ENCODE measurements around the gene SDK1.
"Not testable (repeated sequence)": the region's sequence is repeated elsewhere in the genome, so short reads cannot be mapped to it uniquely, and the experiment has no call there.

The SDK1 gene

DNA sequence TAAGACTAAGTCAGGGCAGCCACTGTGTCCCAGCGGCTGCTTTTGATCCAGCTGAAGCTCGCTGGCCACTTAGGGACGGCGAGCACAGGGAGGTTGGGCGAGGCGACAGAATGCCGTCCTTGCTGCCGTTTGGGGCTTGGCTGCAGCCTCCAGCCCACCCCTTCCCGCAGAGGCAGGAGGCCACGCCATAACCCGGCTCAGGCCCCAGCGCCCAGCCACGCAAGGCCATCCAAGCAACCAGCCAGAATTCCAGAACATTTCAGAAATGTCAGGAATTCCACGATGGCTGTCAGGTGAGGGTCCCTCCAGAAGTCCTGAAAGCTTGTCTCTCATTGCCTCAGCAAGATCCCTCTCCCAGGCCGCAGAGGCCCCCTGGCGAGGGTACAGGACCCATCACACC is 901.9 kb downstream of the SDK1 start:
- no peak for DNase-seq (ENCODE audit: low spot score)

DNA sequence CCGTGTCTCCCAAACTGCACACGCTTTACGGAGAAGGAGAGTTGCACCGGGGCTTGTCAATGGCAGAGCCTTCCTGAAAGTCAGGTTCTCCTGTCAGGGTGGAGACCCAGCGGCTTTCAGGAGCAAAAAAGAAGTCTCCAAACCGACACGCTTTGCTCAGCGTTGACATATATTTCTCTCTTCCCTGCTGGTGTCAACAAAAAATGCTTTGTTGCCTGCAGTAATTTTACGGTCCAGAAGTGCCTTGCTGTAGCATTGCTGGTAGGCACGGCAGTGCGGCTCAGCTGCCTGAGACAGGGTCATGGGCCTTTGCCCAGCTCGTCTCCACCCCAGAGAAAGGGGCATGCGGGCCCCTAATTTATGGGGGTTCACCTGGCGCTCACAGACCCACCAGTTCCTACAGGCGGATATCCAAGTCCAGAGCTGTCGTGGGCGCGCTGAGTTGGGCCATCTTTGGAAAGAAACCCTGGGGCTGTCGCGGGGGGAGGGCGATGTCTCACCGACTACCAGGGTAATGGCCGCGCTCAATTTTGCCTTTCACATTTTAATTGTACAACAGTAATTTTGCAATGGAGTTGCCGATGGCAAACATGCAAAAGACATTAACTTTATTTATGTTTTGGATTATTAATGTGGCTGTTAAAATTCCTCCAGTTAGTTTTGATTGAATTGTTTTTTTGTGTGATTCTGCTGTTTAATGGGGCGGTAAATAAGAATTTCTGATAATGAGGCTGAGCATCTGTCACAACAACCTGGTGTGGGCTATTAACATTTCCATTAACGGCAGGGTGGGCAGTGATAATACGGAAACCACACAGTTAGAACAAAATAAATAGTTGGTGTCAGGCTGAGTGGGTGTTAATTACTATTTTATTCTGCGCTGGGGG is 902.8 kb downstream of the SDK1 start:
- DNase-seq (ENCODE audit: low spot score): no peak

- DNase-seq (ENCODE audit: low spot score): no peak
Measured at GRCh38 chr7:4204513-4205165, 903.6 kb downstream of the SDK1 start.

DNA sequence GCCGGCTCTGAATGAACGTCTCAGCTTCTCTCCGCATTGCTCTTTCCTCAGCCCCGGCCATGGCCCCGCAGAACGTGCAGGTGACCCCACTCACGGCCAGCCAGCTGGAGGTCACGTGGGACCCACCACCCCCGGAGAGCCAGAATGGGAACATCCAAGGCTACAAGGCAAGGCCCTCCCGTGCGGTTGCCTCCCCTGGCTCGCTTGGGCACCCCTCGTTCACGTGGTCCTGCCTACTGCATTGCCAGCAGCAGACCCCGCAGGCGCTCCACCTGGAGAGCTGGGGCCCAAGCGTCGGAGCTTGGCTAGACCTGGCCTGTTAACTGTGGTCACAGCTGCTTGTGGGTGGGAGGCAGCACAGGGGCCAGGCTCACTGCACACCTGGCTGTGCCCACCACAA is 904.8 kb downstream of the SDK1 start:
- DNase-seq (ENCODE audit: low spot score): no peak

DNA sequence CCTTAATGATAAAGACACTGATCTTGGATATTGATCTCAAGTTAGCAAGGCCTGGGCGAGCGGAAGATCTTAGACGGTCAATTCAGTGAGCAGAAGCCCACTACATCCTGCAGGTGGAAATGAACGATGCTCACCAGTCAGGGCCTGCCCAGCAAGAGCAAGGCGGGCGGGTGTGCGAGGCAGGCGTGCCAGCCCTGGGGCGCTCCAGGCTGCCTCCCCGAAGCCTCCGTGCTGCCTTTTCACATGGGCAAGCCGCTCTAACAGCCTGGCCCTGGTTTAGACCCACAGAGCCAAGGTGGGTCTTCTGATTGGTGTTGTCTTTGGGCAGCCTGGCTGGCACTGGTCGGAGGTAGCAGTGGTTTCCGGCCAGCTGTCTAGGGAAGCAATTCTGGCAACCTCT is 906.0 kb downstream of the SDK1 start:
- no peak for DNase-seq (ENCODE audit: low spot score)

DNA sequence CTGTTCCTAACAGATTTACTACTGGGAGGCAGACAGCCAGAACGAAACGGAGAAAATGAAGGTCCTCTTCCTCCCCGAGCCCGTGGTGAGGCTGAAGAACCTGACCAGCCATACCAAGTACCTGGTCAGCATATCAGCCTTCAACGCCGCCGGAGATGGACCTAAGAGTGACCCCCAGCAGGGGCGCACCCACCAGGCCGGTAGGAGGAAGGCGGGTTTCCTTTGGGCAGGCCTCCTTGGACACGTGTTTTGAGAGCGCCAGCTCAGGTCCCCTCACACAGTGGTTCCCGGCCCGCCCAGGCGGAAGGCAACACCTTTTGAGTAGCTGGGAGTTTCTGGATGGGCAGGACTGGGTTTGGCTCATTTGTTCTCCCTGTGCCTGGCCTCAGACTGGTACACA is 907.0 kb downstream of the SDK1 start:
- DNase-seq (ENCODE audit: low spot score): no peak

DNA sequence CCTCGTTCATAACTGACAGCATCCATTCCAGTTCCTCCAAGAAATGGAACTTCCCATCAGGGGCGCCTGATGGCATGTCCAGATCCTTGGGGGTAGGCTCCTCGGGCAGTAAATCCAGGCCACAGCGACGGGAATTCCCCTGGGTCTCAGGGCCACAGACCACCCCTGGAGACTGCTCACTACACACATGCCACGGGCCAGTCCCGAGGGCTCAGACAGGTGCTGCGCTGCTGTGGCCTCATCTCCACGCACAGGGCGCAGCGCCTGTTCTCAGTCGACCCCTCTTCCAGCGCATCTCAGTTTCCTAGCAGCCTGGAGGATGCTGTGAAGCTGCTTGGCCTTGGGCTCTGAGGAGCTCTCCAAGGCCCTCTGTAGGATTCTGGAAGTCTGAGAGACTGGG is 907.5 kb downstream of the SDK1 start:
- no peak for DNase-seq (ENCODE audit: low spot score)

- no peak for DNase-seq (ENCODE audit: low spot score)
Measured at GRCh38 chr7:4209126-4209525, 908.1 kb downstream of the SDK1 start.

GRCh38 chr7:4209966-4210365 is 908.9 kb downstream of the SDK1 start:
- no peak for DNase-seq (ENCODE audit: low spot score)

GRCh38 chr7:4210821-4211220 is 909.8 kb downstream of the SDK1 start:
- no peak for DNase-seq (ENCODE audit: low spot score)

GRCh38 chr7:4211261-4211660 is 910.2 kb downstream of the SDK1 start:
- no peak for DNase-seq (ENCODE audit: low spot score)

DNA sequence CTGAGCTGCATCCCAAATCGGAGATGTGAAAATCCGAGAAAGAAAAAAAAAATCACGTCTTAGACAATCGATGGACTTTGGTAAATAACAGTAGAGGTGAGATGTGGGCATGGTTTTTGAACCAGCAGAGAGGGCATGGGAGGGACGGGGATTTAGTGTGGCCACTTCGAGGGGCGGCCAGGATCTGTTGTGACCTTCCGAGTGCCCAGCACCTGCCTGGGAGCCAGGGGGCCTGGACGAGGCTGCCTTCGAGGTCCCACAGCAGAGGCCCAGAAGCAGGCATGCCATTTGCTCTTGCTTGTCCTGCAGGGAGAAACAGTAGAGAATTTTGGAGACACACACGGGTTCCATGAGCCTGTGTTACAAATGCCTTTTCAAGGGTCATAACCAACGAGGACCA is 911.3 kb downstream of the SDK1 start:
- no peak for DNase-seq (ENCODE audit: low spot score)

- no peak for DNase-seq (ENCODE audit: low spot score)
Measured at GRCh38 chr7:4214291-4215155, 913.5 kb downstream of the SDK1 start.

DNA sequence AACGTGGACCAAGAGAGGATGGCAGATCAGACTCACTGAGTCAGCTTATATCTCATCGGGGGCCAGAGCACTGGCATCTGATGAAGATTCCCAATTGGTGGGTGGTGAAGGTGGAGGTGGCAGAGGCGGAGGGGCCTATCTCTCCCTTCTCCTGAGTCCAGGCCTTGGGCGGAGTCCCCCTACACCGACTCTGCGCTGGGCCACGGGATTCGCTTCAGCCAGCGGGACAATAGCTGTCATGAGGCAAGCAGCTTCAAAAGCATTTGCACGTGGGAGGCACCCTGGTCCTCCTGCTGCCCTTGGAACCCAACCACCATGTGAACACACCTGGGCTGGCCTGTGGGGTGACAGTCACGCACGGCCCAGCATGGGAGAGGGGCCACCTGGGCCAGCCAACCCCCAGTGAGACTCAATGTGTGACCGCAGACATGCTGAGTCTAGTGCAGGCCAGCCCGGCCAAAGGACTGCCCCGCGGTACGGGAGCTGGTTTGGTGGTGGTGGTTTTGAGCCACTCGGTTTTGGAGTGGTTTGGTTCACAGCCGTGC is 914.2 kb downstream of the SDK1 start:
- no peak for DNase-seq (ENCODE audit: low spot score)

DNA sequence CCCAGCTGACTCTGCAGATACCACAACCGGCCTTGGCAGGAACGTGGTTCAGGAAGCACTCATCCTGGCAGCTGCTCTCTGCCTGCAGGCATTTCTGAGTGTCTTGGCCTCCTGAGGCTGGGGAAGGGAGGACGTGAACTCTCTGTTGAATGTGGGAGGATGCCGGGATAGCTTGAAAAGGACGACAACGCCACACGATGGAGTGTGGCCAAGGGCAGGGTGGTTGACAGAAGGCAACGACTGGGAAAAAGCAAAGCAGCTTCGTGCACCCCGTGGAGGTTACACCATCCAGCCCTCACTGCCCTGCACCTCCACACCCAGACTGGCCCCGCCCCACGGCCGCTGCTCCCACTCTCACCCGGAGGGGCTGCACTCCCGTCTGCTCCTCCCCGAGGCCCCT is 915.0 kb downstream of the SDK1 start:
- DNase-seq (ENCODE audit: low spot score): no peak

GRCh38 chr7:4217126-4217660 is 916.1 kb downstream of the SDK1 start:
- not testable (repeated sequence) for DNase-seq (ENCODE audit: low spot score)

GRCh38 chr7:4218481-4218880 is 917.4 kb downstream of the SDK1 start:
- no peak for DNase-seq (ENCODE audit: low spot score)

DNA sequence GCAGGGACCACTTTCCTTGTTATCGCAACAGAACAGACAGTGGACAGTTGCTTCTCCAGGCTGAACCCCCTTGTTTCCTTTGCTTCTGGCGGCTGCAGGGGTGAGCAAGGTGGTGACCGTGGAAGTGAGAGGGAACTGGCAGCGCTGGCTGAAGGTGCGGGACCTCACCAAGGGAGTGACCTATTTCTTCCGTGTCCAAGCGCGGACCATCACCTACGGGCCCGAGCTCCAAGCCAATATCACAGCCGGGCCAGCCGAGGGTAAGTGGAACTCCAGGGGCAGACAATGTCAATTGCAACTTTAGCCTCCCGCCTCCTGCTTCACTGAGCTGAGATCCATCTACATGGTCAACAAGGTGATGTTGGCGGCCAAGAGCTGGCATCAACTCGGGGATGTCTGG is 919.0 kb downstream of the SDK1 start:
- no peak for DNase-seq (ENCODE audit: low spot score)

DNA sequence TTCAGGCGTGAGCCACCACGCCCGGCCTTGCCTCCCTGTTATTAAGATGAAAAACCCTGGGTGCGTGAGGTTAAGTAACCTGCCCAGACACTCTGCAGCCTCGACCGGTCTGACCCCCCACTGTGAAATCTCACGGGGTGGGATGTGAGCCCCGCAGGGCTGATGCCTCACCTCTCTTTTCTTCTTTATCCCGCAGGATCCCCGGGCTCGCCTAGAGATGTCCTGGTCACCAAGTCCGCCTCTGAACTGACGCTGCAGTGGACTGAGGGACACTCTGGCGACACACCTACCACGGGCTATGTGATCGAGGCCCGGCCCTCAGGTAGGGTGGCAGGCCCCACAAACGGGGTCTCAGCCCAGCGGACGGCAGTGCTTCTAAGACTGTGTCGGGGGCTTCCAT is 920.0 kb downstream of the SDK1 start:
- no peak for DNase-seq (ENCODE audit: low spot score)

DNA sequence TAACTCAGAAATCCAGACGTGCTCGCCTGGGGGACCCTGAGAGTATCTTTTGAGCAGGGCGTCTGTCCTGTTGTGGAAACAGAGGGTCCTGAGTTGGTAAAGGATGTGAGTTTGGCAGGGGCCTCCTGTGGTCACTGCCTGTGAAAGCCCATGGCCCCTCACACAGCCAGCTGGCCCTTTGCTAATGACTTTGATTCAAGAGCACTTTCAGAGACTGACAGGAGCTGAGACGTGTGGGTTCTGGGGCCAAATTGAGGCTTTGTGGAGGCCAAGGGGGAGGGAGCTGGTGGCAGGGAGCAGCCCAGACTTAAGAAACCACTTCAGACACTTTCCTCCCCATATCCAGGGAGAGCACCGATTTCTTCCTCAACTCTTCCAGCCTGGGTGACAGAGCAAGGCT is 921.6 kb downstream of the SDK1 start:
- no peak for DNase-seq (ENCODE audit: low spot score)

GRCh38 chr7:4225361-4225771 is 924.3 kb downstream of the SDK1 start:
- no peak for DNase-seq (ENCODE audit: low spot score)

DNA sequence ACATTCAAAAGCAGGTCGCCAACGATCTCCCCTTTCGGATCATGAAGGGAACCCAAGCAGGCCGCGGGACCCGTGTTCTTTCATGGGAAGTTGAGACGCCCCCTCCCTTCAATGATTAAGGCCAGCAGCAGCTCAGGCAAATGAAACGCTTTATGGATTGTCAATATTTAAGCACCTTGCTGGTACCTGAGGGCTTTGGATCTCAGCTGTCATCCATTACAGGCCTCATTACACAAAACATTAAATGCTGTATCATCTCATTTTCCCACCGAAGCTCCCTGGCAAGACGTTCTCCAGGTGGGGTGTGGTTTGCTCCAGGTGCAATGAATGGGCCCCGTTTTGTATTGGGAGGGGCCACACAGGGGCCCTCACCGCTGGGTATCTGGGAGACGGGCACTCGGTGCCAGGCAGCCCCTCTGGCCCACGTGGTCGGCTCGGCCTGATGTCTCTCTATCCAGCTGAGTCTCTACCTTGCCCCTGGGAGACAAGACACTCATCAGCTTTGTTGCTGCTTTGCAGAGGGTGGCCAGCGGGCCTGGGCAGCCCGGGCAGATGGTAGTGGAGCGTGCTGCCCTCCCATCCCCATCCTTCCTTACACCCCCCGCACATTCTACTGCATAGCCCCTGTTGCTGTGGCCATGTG is 925.0 kb downstream of the SDK1 start:
- DNase-seq (ENCODE audit: low spot score): no peak

Measured in CD4-positive, alpha-beta T cell treated with Interleukin-15 for 4 hours (primary cell).